HG03060 (cell line): ENCODE results near the gene HJURP.
"Not testable (repeated sequence)": the region's sequence is repeated elsewhere in the genome, so short reads cannot be mapped to it uniquely, and the experiment has no call there.

Source experiments
- ATAC-seq: cut with Tn5 transposase; IDR thresholded peaks from one replicate; pipeline ENCODE4 v1.9.1; 2021; ENCODE audit warnings: low read depth, moderate number of reproducible peaks; ENCODE audit not compliant: unreplicated experiment

The HJURP gene

GRCh38 chr2:233854241-233854981, at the start of gene HJURP:
Gene HJURP, minus strand, starts transcription at chr2:233854535. Its CDS starts 35 bp downstream, at chr2:233854500.
- ATAC-seq: peak; percentile 86

GRCh38 chr2:233901884-233902283, 47.5 kb upstream of the HJURP start:
- no peak for ATAC-seq

GRCh38 chr2:233901367-233901766, 47.0 kb upstream of the HJURP start:
- no peak for ATAC-seq

GRCh38 chr2:233896253-233896652, 41.9 kb upstream of the HJURP start:
- not testable (repeated sequence) for ATAC-seq

GRCh38 chr2:233892793-233893192, 38.5 kb upstream of the HJURP start:
- ATAC-seq: no peak

- no peak for ATAC-seq
Measured at GRCh38 chr2:233882353-233882752, 28.0 kb upstream of the HJURP start.

GRCh38 chr2:233872125-233872524, 17.8 kb upstream of the HJURP start:
- not testable (repeated sequence) for ATAC-seq

GRCh38 chr2:233871432-233871831, 17.1 kb upstream of the HJURP start:
- no peak for ATAC-seq

GRCh38 chr2:233867993-233868532, 13.7 kb upstream of the HJURP start, which contains the start of gene MSL3B:
Gene MSL3B, minus strand, starts transcription at chr2:233868386.
- no peak for ATAC-seq

GRCh38 chr2:233866479-233866878, 12.1 kb upstream of the HJURP start:
- ATAC-seq: no peak

GRCh38 chr2:233865838-233866237, 11.5 kb upstream of the HJURP start:
- no peak for ATAC-seq

GRCh38 chr2:233862261-233862768, 8.0 kb upstream of the HJURP start:
- no peak for ATAC-seq

- no peak for ATAC-seq
Measured at GRCh38 chr2:233858331-233858730, 4.0 kb upstream of the HJURP start.

GRCh38 chr2:233857511-233858141, 3.3 kb upstream of the HJURP start:
- no peak for ATAC-seq

- no peak for ATAC-seq
Measured at GRCh38 chr2:233856184-233856583, 1.8 kb upstream of the HJURP start.

GRCh38 chr2:233855345-233855744, 1.0 kb upstream of the HJURP start:
- no peak for ATAC-seq

- no peak for ATAC-seq
Measured at GRCh38 chr2:233853883-233854240, 473 bp downstream of the HJURP start.

GRCh38 chr2:233853353-233853752, 982 bp downstream of the HJURP start:
- ATAC-seq: no peak

- no peak for ATAC-seq
Measured at GRCh38 chr2:233852056-233852455, 2.3 kb downstream of the HJURP start.

GRCh38 chr2:233851169-233851568, 3.2 kb downstream of the HJURP start:
- ATAC-seq: no peak

GRCh38 chr2:233850745-233851144, 3.6 kb downstream of the HJURP start:
- ATAC-seq: no peak
